KMS-11 (cell line): ENCODE measurements around the gene ADAMTS19.

Experiments
- H2AFZ ChIP-seq: fragments of 200-600 bp; sonication (generic); 2 replicates; pipeline ENCODE4 v1.6.1; 2016; ENCODE audit warnings: antibody characterized with exemption, mixed run types, low read depth
- H3K27ac ChIP-seq: fragments of 200-600 bp; sonication (generic); 2 replicates; pipeline ENCODE4 v1.6.1; 2016; ENCODE audit warnings: mild to moderate bottlenecking, mixed run types
- H3K27me3 ChIP-seq: fragments of 200-600 bp; sonication (generic); 2 replicates; pipeline ENCODE4 v1.6.1; 2017; ENCODE audit warnings: mild to moderate bottlenecking, low read depth, mixed run types, moderate library complexity; ENCODE audit not compliant: insufficient read depth
- H3K36me3 ChIP-seq: fragments of 200-600 bp; sonication (generic); 2 replicates; pipeline ENCODE4 v1.6.1; 2017; ENCODE audit warnings: mild to moderate bottlenecking, mixed run types; ENCODE audit not compliant: insufficient read depth
- H3K4me1 ChIP-seq: fragments of 200-600 bp; sonication (generic); 2 replicates; pipeline ENCODE4 v1.6.1; 2016; ENCODE audit warnings: mild to moderate bottlenecking, low read depth, mixed run types; ENCODE audit not compliant: poor library complexity, severe bottlenecking
- H3K4me2 ChIP-seq: fragments of 200-600 bp; sonication (generic); 2 replicates; pipeline ENCODE4 v1.7.0; 2016; ENCODE audit warnings: mild to moderate bottlenecking, mixed run types
- H3K4me3 ChIP-seq: fragments of 200-600 bp; sonication (generic); IDR thresholded peaks from 2 replicates; pipeline ENCODE4 v1.6.1; 2017; ENCODE audit warnings: low read depth, low read length, mixed read lengths; ENCODE audit not compliant: insufficient read depth
- H3K79me2 ChIP-seq: fragments of 200-600 bp; sonication (generic); 2 replicates; pipeline ENCODE4 v1.6.1; 2016; ENCODE audit warnings: low read depth, mixed run types; ENCODE audit not compliant: insufficient read depth
- H3K9ac ChIP-seq: fragments of 200-600 bp; sonication (generic); 2 replicates; pipeline ENCODE4 v1.6.1; 2016; ENCODE audit warnings: mild to moderate bottlenecking, mixed run types
- H4K20me1 ChIP-seq: fragments of 200-600 bp; sonication (generic); 2 replicates; pipeline ENCODE4 v1.6.1; 2016; ENCODE audit warnings: mild to moderate bottlenecking, mixed run types; ENCODE audit not compliant: insufficient read depth
- TF ChIP-seq, protein P1 (sequence below): fragments of 200-600 bp; sonication (generic); conservative IDR thresholded peaks from 2 replicates; pipeline ENCODE4 v1.6.1; 2017; ENCODE audit warnings: low read depth, mild to moderate bottlenecking, antibody characterized with exemption, low read length, moderate library complexity, mixed read lengths

The ADAMTS19 gene

DNA sequence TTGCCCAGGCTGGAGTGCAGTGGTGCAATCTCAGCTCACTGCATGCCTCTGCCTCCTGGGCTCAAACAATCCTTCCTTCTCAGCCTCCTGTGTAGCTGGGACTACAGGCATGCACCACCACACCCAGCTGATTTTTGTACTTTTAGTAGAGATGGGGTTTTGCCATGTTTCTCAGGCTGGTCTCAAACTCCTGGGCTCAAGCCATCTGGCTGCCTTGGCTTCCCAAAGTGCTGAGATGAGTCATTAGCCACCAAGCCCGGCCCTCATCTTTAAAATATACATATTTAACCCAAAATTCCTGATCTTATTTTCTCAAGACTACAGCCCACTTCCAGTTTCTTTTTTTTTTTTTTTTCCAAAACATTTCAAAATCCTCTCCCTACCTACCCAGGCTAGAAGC is 256.1 kb downstream of the ADAMTS19 start:
- H3K4me1 ChIP-seq: no peaks in the 10 kb centered on the region
- H3K4me3 ChIP-seq: no peak overlapping the region
- no peak overlapping the region for H3K4me2 ChIP-seq
- H4K20me1 ChIP-seq: no peaks in the 10 kb centered on the region
- TF ChIP-seq, protein P1, sequence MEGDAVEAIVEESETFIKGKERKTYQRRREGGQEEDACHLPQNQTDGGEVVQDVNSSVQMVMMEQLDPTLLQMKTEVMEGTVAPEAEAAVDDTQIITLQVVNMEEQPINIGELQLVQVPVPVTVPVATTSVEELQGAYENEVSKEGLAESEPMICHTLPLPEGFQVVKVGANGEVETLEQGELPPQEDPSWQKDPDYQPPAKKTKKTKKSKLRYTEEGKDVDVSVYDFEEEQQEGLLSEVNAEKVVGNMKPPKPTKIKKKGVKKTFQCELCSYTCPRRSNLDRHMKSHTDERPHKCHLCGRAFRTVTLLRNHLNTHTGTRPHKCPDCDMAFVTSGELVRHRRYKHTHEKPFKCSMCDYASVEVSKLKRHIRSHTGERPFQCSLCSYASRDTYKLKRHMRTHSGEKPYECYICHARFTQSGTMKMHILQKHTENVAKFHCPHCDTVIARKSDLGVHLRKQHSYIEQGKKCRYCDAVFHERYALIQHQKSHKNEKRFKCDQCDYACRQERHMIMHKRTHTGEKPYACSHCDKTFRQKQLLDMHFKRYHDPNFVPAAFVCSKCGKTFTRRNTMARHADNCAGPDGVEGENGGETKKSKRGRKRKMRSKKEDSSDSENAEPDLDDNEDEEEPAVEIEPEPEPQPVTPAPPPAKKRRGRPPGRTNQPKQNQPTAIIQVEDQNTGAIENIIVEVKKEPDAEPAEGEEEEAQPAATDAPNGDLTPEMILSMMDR: no peak
- H3K79me2 ChIP-seq: no peaks in the 10 kb centered on the region
- H3K27me3 ChIP-seq: no peaks in the 10 kb centered on the region
- H2AFZ ChIP-seq: no peak overlapping the region
- no peak overlapping the region for H3K27ac ChIP-seq
- H3K9ac ChIP-seq: no peak overlapping the region
- no peaks in the 10 kb centered on the region for H3K36me3 ChIP-seq

DNA sequence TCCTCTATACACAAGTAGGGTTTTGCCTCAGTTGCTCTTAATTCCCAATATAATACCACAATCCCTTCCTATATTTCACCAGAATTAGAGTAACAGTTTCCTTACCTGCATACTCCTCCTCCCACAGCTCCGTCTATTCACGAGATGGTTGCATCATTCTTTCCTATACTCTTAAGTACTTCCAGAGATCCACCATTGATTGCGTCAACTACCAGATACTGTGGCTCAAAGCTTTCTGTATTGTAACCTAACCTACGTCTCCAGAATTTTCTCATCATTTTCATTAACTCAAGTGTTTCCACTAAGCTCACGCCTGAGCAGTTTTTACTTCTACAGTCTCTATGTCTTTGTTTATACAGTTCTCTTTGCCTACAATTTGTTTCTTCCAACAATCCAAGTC is 256.6 kb downstream of the ADAMTS19 start:
- Histone ChIP-seq H3K4me2 (no peak overlapping the region), H4K20me1 (no peaks in the 10 kb centered on the region), H2AFZ (no peak overlapping the region), H3K4me3 (no peak overlapping the region), H3K9ac (no peak overlapping the region), H3K79me2 (no peaks in the 10 kb centered on the region), H3K36me3 (no peaks in the 10 kb centered on the region), H3K4me1 (no peaks in the 10 kb centered on the region), H3K27ac (no peak overlapping the region), H3K27me3 (no peaks in the 10 kb centered on the region)
- TF ChIP-seq, protein P1: no peak

DNA sequence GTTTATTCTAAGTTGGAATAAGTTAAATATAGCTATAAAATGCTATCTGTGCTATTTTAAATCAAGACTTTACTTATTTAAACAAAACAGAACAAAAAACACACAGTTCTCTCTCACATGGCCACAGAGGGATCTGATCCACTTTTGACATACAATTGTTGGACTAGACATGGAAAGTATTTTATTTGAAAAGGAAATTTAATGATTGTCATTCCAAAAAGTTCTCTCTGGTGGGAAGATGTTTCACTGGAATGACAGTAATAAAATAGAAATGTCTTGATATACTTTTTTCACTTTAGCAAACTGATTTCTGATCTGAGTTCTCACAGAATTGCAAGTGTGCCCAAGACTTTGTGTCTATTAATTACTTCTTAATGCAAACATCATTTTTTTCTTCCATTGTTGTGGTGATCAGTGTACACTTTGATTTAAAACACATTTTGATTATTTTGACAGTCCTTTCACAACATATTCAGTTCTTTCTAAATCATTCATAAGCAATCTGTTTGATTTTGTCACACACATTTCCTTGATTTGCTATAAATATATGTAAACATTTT is 257.7 kb downstream of the ADAMTS19 start:
- no peaks in the 10 kb centered on the region for H3K79me2 ChIP-seq

DNA sequence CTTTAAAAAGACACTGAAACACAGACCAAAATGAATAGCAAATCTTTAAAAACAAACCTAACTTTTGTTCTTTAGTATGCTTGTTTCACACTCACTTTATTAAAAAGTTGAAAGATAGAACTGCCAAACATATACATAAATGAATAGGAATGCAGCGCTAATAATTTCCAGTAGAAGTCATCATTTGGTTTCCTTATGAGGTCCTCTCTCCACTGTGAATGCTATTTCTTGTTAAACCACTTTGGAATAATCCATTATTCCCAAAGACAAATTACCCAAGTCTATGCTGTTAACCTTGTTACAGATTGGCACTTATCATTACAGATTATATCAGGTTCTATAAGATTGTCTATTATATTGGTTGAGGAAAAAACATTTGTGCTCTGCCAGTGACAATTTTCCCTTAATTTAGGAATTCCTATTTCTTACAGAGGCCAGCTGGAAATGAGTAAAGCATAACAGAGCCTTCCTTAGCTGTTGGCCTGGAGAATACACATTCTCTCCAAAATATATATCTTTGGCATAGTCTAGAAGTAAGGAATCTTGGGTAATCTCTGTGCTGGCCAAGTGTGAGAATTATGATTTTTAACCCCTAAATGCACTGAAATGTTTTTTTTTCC is 258.5 kb downstream of the ADAMTS19 start:
- TF ChIP-seq, protein P1: no peak

More for the DNA sequence above, 257.7 kb downstream of the ADAMTS19 start:
- Histone ChIP-seq H4K20me1 (no peaks in the 10 kb centered on the region), H3K4me2 (no peak overlapping the region), H3K36me3 (no peaks in the 10 kb centered on the region), H3K27me3 (no peaks in the 10 kb centered on the region), H3K4me1 (no peaks in the 10 kb centered on the region), H3K9ac (no peak overlapping the region), H3K27ac (no peak overlapping the region), H2AFZ (no peak overlapping the region), H3K4me3 (no peak overlapping the region)
- TF ChIP-seq, protein P1: no peak

More for the DNA sequence above, 258.5 kb downstream of the ADAMTS19 start:
- no peak overlapping the region for H2AFZ ChIP-seq
- no peak overlapping the region for H3K4me2 ChIP-seq
- H3K27me3 ChIP-seq: no peaks in the 10 kb centered on the region
- no peaks in the 10 kb centered on the region for H3K79me2 ChIP-seq
- H3K4me1 ChIP-seq: no peaks in the 10 kb centered on the region
- H3K9ac ChIP-seq: no peak overlapping the region
- no peaks in the 10 kb centered on the region for H3K36me3 ChIP-seq
- H4K20me1 ChIP-seq: no peaks in the 10 kb centered on the region
- no peak overlapping the region for H3K27ac ChIP-seq
- no peak overlapping the region for H3K4me3 ChIP-seq
